Stimulated activated CD8-positive, alpha-beta memory T cell treated with anti-CD3 and anti-CD28 coated beads, Interleukin-7, amount 100 ng/mL, for 4 hours (primary cell): ENCODE results near the gene ZC3H12D.
"Not testable (repeated sequence)": the region's sequence is repeated elsewhere in the genome, so short reads cannot be mapped to it uniquely, and the experiment has no call there.

Experiments
- DNase-seq, 2 donors: peaks; one replicate each; pipeline ENCODE4 v3.0.0-alpha.2; 2020; ENCODE audit warnings: low read depth in 2 of 2

The ZC3H12D gene

GRCh38 chr6:149459761-149460160 is 25.1 kb downstream of the ZC3H12D start:
- DNase-seq: no peak

- DNase-seq: no peak
Observed at GRCh38 chr6:149458806-149459205, 26.0 kb downstream of the ZC3H12D start.

- no peak for DNase-seq
Observed at GRCh38 chr6:149458196-149458595, 26.6 kb downstream of the ZC3H12D start.

GRCh38 chr6:149457316-149457884 is 27.4 kb downstream of the ZC3H12D start:
- DNase-seq: no peak

GRCh38 chr6:149456311-149457021 is 28.3 kb downstream of the ZC3H12D start:
- no peak for DNase-seq

DNA sequence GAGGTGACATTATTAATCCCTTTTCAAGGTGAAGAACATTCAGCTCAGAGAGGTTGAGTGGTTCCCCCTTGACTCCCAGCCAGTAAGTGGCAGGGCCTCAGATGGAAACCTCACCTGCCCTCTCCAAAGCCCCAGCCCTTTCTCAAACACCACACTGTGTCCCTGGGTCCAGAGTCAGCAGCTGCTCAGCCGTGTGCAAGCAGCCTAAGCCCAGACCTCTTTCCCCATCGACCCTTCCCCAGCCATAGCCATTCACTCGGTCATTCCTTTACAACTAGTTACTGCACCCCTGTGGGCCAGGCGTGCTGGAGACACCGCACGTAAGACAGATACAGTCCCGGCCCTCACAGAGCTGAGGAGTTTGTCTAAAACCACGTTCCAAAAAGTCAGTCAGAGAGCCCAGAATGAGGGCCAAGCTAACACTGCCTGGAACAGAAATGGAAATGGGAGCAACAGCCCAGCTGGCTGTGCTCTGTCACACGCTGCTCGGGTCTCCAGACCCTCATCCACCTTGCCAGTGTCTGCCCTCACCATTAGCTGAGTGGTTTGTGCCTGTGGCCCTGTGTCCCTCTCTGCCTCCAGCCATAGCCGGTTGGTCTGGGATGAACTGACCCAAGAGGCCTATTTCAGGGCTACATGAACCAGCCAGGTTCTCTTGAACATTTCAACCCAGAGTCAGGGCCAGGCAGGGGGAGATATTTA is 29.6 kb downstream of the ZC3H12D start:
- DNase-seq: no peak

DNA sequence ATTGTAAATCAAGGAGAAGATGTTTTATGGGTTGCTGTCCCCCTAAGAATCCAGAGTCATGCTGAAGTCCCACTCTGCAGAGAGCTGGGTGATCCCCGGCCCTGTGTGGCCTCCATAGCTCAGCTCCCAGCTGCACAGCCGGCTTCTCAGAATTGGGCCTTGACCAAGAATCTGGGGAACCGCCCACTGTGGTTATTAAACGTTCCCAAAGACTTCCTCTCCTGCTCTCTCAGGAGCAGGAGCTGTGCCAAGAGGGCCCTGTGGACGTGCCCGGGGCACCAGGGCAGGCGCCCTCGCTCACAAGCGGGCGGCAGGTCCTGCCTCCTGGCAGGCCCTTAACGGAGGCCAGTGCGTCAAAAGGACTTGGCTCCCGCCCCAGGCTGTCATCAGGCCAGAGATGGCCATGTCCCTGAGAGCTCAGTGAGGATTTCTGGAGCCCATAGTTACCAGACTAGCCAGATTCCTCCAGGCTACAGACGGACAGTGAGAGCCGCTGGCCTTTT is 30.4 kb downstream of the ZC3H12D start:
- no peak for DNase-seq

DNA sequence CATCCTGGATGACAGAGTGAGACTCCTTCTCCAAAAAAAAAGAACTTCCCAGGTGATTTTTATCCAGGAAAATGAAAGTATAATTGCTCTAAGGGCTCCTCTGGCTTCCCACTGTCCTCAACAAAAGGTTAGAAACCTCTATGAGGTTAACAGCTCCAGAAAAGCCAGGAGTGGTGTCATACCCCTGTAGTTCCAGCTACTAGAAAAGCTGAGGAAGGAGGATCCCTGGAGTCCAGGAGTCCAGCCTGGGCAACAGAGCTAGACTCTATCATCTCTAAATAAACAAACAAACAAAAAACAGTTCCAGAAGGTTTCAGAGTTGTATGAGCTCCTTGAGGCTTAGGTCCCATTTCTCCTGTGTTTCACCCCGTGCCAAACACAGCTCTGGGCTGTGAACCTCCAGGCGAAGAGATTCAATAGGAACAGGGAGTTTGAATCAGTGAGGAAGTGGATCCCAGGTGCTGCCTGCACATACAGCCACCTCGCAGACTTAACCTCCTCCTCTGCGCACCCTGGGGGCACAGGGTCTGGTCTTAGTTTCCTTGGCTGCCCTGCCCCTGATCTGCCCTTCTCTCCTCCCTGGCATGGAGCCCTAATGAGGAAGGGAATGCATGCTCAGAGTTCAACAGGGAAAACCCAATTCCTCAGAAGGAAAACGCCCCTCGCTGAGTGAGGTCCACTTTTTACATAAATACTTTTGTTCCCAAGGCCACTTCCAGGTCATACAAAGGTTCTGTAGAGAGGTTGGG is 31.0 kb downstream of the ZC3H12D start:
- DNase-seq: no peak

- no peak for DNase-seq
Observed at GRCh38 chr6:149452037-149452939, 32.5 kb downstream of the ZC3H12D start.

DNA sequence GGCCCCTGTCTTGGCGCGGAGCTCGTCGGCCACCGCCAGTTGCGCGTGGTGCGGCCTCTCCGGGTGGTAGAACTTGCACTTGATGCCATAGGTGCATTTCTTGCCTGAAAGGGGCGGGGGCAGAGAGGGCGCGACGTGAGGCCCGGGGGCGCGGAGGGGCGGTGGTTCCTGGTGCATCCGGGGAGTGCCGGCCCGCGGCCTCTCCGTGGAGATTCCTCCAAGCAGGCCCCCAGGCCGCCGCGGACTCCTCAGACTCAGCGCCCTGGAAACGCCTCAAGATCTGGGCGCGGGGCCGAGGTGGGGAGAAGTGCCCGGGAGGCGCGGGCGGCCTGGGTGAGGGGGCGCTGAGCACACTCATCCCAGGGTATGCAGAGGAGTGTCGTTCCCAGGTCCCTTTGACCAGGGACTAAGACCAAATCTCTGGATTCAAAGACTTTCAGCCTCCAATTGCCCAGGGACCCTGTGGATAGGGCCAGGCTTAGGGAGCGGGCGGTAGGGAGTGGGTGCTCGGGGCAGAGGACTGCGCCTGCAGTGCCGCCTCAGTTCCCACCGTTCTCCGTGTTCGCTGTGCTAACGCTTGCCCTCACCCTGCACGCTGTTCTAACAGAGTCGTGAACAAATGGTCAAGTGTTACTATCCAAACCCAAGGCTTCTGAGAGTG is 33.3 kb downstream of the ZC3H12D start:
- no peak for DNase-seq

- no peak for DNase-seq
Observed at GRCh38 chr6:149450679-149451375, 34.0 kb downstream of the ZC3H12D start.

- DNase-seq: no peak
Observed at GRCh38 chr6:149449831-149450678, 34.8 kb downstream of the ZC3H12D start.

GRCh38 chr6:149448821-149449453 is 35.9 kb downstream of the ZC3H12D start:
- no peak for DNase-seq

DNA sequence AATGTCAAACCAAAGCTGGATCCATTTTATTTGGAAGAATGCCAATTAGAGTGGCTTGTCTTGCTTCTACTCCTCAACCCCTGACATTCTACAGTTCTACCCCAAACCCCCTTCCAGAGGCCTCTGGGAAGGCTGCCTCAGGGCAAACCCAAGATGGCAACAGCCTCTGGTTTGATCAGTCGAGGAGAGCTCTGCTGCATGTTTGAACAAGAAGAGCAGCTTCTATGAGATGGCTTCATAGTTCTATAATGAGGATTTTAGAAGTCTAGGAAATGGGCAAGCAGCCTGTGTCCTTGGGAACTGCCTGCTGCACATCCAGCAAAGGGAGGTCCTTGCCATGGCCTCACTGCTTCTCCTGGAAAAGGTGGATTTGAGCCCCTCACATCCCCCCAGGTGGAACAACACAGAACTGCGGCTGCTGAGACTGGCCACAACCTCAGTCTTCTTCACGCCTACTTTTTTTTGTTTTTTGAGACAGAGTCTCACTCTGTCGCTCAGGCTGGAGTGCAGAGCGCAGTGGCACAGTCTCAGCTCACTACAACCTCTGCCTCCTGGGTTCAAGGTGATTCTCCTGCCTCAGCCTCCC is 37.9 kb downstream of the ZC3H12D start:
- no peak for DNase-seq

DNA sequence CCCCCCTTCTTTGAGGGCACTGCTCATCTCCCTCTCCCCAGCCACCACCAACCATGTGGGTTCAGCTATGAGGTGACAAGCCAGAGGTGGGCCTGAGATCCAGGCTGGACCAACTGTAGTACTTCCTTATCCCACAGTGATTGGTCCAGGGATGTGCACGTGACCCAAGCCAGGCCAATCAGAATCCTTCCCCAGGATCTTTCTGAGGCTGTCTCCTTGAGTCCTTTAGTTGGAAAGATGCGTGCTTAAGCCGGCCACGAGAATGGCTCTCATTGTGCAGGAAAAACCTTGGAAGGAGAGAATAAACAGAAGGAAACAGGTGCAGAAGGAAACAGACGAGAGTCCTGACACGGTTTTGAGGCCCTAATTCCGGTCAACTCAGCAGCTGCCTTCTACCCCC is 39.2 kb downstream of the ZC3H12D start:
- no peak for DNase-seq

DNA sequence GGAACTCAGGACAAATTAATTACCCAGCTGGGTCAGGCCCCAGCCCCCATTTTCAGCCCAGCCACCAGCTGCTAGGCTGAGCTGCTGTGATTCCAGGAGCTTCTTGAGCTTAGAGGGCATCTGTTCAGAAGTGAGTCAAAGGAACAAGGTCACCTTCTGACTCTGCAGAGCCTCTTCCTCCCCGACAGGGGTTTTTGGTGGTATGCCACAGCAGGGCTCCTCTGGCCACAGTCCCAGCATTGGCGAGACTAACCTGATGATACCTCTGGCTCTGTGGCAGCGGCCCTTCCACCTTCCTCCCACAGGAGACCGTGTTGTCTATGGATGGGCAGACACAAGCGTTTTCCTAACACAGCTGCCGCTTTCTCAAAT is 39.7 kb downstream of the ZC3H12D start:
- DNase-seq: no peak

GRCh38 chr6:149444360-149445094 is 40.3 kb downstream of the ZC3H12D start:
- DNase-seq: not testable (repeated sequence)
